Endothelial cell of hepatic sinusoid (primary cell): ENCODE results near the gene FXYD6.

ENCODE experiments used
- in situ Hi-C: cut with HindIII; loops from 2 replicates; pipeline ENCODE4 v1.10.0; 2017; ENCODE audit warnings: low sequenced_read_pairs

The FXYD6 gene

GRCh38 chr11:117796456-117796871 is 80.0 kb downstream of the FXYD6 start:
- in situ Hi-C loops = no loop called here

- in situ Hi-C loops = no loop called here
Observed at GRCh38 chr11:117795638-117796455, 80.6 kb downstream of the FXYD6 start.

- in situ Hi-C loops = no loop called here
Observed at GRCh38 chr11:117794772-117795629, 81.5 kb downstream of the FXYD6 start.

- in situ Hi-C loops = no loop called here
Observed at GRCh38 chr11:117794135-117794534, 82.3 kb downstream of the FXYD6 start.

- in situ Hi-C loops = no loop called here
Observed at GRCh38 chr11:117793583-117793982, 82.9 kb downstream of the FXYD6 start.

- in situ Hi-C loops = no loop called here
Observed at GRCh38 chr11:117792992-117793391, 83.5 kb downstream of the FXYD6 start.

- in situ Hi-C loops = no loop called here
Observed at GRCh38 chr11:117792241-117792640, 84.2 kb downstream of the FXYD6 start.

DNA sequence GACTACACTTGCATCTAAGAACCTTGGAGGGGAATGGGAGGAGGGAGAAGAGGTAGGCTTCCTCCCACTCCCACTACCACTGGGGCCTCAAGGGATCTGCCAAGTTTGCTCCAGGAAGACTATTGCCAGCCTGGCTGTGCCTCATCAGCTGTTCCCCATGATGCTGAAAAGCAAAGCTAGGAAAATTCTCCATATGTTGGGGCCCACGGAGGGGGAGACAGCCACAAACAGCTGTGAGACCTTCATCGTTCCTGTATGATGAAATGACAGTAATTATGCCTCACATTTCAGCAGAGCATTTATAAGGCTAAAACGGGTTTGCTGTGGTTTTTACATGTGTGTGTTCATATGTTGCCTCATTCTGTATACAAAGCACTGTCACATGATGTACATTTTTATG is 86.2 kb downstream of the FXYD6 start:
- in situ Hi-C loops = no loop called here

- in situ Hi-C loops = no loop called here
Observed at GRCh38 chr11:117789241-117789640, 87.2 kb downstream of the FXYD6 start.
